Lower leg skin (tissue), 4 donors: ENCODE results near the gene ZNF777. TPM values are rescaled to one million over a fixed set of nuclear protein-coding genes. Genes with fewer than 3 reads are reported as not detected.

ENCODE experiments used
- DNase-seq, 2 donors: peaks; one replicate each; pipeline ENCODE4 v3.0.0-alpha.2; 2019; ENCODE audit warnings: low spot score in 2 of 2
- H3K4me3 ChIP-seq: fragments of 200-600 bp; sonication (generic); 2 replicates; pipeline ENCODE4 v1.5.1; 2017; ENCODE audit warnings: mild to moderate bottlenecking, low read depth; ENCODE audit not compliant: poor library complexity, severe bottlenecking
- POLR2A ChIP-seq, 2 donors: fragments of 450-650 bp; IDR thresholded peaks; one replicate each; pipeline ENCODE4 v1.6.1; 2016 to 2017; ENCODE audit warnings: antibody characterized with exemption in 2 of 2, mild to moderate bottlenecking in 1 of 2, moderate library complexity in 1 of 2
- WGBS, 2 donors: methylation state at CpG; one replicate each; pipeline ENCODE4 v1.1.5; 2018; 5-methylcytosine and 5-hydroxymethylcytosine counted together
- intact Hi-C: fragments of 100-400 bp; cut with DNase I; formaldehyde crosslinking; loops from one replicate; pipeline ENCODE4 v1.15.0; 2023; ENCODE audit warnings: low total_unique reads
- total RNA-seq, 4 donors: library from RNA; depleted of rRNA; stranded (reverse); fragments of >200 nt; gene quantifications; one replicate each; pipeline ENCODE4 v1.1.0, GENCODE V29; 2016
- TF ChIP-seq, protein P1 (sequence below), 3 donors: fragments of 450-650 bp; IDR thresholded peaks; one replicate each; pipeline ENCODE4 v1.5.1; 2016; ENCODE audit warnings: antibody characterized with exemption in 3 of 3, mild to moderate bottlenecking in 3 of 3, moderate library complexity in 2 of 3

The ZNF777 gene
- total RNA-seq, 4 donors from 2014 or later, result 10.6 to 18.7 (median 15.4) TPM

DNA sequence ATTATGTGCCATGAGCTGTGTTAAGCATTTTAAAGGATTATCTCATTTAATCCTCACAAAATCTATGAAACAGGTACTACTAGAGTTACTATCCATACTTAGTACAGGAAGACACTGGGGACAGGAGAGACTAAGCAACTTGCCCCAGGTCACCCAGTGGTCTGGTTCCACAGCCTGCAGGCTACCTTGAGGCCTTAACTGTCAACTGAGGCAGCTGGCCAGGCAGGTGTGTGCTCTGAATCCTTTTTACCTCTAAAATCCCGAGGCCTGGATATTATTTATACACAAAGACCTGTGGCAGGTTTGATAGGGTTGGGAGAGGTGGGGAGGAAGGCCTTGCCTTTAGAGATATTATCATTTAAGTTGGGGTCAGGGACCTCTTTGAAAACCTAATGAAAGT, 3.1 kb downstream of the ZNF777 start:
- TF ChIP-seq, protein P1, sequence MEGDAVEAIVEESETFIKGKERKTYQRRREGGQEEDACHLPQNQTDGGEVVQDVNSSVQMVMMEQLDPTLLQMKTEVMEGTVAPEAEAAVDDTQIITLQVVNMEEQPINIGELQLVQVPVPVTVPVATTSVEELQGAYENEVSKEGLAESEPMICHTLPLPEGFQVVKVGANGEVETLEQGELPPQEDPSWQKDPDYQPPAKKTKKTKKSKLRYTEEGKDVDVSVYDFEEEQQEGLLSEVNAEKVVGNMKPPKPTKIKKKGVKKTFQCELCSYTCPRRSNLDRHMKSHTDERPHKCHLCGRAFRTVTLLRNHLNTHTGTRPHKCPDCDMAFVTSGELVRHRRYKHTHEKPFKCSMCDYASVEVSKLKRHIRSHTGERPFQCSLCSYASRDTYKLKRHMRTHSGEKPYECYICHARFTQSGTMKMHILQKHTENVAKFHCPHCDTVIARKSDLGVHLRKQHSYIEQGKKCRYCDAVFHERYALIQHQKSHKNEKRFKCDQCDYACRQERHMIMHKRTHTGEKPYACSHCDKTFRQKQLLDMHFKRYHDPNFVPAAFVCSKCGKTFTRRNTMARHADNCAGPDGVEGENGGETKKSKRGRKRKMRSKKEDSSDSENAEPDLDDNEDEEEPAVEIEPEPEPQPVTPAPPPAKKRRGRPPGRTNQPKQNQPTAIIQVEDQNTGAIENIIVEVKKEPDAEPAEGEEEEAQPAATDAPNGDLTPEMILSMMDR (IDR thresholded peaks at IDR 0.05), result no peak
- no peak for TF ChIP-seq POLR2A (IDR thresholded peaks at IDR 0.05)
- intact Hi-C loops, result no loop called here
- DNase-seq, result peak in 1 of 2 donors; percentile 48
- 79 to 92% methylated on average over 1 of the region's 1 CpG for WGBS, 2 donors
- no peak overlapping the region for H3K4me3 ChIP-seq

DNA sequence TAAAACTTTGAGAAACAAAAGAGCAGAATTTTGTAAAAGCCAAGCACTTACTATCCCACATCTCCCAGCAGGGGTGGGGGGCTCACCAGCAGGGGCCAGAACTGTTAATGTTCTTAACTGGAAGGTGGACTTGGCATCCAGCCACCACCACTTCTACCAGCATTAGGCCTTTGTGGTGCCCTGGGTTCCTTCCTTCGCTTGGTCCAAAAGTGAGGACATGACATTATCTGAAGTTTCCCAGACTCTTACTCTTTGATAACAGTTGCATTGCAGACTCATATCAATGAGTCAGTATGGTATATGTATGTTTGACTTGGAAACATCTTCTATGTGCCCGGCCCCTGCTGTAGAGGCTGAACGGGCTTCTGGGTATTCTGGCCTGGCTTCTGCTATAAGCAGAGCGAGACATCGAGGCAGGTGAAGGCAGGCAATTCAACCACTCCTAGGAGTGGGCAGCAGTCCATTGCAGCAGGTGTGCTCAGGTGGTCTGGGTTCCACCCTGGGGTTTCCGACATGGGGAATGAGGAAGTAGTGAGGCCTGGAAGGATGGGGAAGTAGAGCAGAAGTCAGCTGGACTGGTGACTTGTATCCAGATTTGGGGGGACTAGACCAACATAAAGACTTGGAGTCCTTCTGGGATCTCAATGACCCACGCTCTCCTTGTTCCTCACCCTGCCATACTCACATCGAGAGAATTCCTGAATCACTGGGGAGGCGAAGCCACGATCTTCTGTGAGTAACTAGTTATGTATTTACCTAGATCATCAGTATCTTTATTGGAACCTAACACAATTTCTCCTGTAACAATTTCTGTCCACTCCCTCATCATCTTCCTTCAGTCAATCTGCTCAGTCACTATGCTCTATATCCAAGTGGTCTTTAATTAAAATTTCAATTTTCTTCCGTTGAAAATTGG, 4.1 kb downstream of the ZNF777 start:
- intact Hi-C loops, result no loop called here
- 89 to 93% methylated on average over 11 of the region's 11 CpGs for WGBS, 2 donors
- peak overlapping the region; percentile 4 for H3K4me3 ChIP-seq
- no peak for TF ChIP-seq POLR2A (IDR thresholded peaks at IDR 0.05)
- TF ChIP-seq, protein P1 (IDR thresholded peaks at IDR 0.05), result no peak
- peak in 1 of 2 donors; percentile 59 for DNase-seq

DNA sequence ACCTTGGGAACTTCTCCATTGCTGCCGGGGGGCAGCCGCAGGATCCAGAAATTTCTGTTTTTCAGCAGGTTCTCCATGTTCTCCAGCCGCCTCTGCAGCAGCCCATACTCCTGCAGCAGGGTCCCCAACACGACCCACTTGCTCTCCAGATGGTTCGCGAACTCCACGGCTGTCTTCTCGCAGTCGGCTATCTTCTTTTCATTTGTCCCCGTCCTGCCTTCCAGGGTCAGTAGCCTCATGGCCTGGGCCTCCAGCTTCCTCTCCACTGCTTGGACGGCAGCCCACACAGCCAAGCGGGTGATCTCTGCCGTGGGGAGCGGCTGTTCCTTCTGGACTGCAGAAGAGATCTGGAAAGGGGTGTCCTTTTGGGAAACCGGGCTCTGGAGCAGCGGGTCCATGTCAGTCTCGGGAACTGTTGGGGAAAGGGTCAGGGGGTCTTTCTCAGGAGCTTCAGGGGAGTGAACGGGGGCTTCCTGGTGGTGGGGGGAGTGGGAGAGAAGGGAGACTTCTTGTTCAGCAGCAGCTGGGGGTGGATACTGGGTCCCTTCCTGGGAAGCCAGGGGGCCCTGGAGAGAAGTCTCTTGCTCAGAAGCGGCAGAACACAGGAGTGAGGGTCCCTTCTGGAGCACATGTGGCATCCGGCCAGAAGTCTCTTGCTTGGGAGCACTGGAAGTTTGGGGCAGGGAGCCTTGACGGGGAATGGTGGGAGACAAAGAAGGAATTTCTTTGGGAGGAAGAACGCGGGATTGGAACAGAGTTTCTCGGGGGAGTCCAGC, 5.5 kb downstream of the ZNF777 start:
- TF ChIP-seq, protein P1 (IDR thresholded peaks at IDR 0.05), result no peak
- no peak for TF ChIP-seq POLR2A (IDR thresholded peaks at IDR 0.05)
- H3K4me3 ChIP-seq, result no peak overlapping the region
- peak in 1 of 2 donors; percentile 80 for DNase-seq
- WGBS, 2 donors, result 89 to 92% methylated on average over 24 of the region's 24 CpGs
- intact Hi-C loops, result no loop called here

DNA sequence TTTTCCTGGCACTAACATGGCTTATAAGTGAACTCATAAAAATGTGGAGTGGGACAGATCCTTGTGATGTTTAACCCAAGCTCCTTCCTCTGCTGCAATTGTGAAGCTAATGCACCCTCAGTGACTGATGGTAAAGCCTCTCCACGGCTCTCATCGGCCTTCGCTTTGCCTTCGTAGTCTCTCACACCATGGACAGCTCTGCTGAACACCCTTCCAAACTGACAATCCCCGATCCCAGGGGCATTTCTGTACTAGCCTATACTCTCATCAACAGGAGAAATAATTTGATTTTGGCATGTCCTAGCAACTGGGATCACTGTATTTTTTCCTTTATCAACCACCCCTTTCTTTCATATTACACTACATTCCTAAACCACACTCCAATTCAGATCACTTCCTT, 6.1 kb downstream of the ZNF777 start:
- intact Hi-C loops, result no loop called here
- H3K4me3 ChIP-seq, result no peak overlapping the region
- DNase-seq, result peak in 1 of 2 donors; percentile 17
- 95 to 96% methylated on average over 5 of the region's 5 CpGs for WGBS, 2 donors
- TF ChIP-seq, protein P1 (IDR thresholded peaks at IDR 0.05), result no peak
- no peak for TF ChIP-seq POLR2A (IDR thresholded peaks at IDR 0.05)

DNA sequence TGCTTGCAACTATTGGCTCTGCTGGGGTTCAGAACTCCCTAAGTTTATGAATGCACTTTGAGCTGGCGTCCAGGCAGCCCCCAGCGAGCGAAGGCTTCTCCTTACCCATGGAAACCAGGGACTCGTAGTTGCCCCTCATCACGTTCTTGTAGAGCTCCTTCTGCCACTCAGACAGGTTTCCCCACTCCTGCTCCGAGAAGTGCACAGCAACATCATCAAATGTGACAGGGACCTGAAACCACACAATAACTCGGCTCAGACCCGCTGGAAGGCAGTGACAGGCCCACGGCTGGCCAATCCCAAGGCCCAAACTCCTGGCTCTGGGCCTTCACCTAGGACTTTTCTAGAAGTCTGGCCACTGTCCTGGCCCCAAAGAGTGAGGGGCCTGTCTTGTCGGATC, 6.9 kb downstream of the ZNF777 start:
- peak in 1 of 2 donors; percentile 31 for DNase-seq
- no peak overlapping the region for H3K4me3 ChIP-seq
- TF ChIP-seq, protein P1 (IDR thresholded peaks at IDR 0.05), result no peak
- TF ChIP-seq POLR2A (IDR thresholded peaks at IDR 0.05), result no peak
- 91 to 92% methylated on average over 10 of the region's 10 CpGs for WGBS, 2 donors
- intact Hi-C loops, result no loop called here
